Psoas muscle (tissue), 8 donors: ENCODE measurements around the gene APBA3. TPM values are rescaled to one million over a fixed set of nuclear protein-coding genes. Genes with fewer than 3 reads are reported as not detected.

ENCODE experiments used
- ATAC-seq, 4 donors: fragments of 200-7000 bp; cut with Tn5 transposase; one replicate each; pipeline ENCODE4 v1.9.1; 2020; ENCODE audit warnings: moderate library complexity in 3 of 4, mild to moderate bottlenecking in 2 of 4
- DNase-seq, 2 donors: peaks; one replicate each; pipeline ENCODE4 v3.0.0-alpha.2; 2020
- H3K27ac ChIP-seq: fragments of 200-600 bp; one replicate; pipeline ENCODE4 v1.8.0; 2022
- H3K27me3 ChIP-seq, 3 donors: fragments of 200-600 bp in 1 of 3; one replicate each; pipeline versions ENCODE4 v1.6.1 to v1.8.0; 2013 to 2022; ENCODE audit warnings: low read length in 2 of 3, mild to moderate bottlenecking in 2 of 3, moderate library complexity in 1 of 3; ENCODE audit not compliant: insufficient read depth in 3 of 3
- H3K36me3 ChIP-seq, 2 donors: fragments of 200-600 bp in 1 of 2; one replicate each; pipeline versions ENCODE4 v1.6.1 to v1.8.0; 2013 to 2022; ENCODE audit warnings: low read depth in 1 of 2, mild to moderate bottlenecking in 1 of 2, moderate library complexity in 1 of 2; ENCODE audit not compliant: insufficient read depth in 1 of 2
- H3K4me1 ChIP-seq: fragments of 200-600 bp; one replicate; pipeline ENCODE4 v1.8.0; 2022
- H3K4me3 ChIP-seq: fragments of 200-600 bp; one replicate; pipeline ENCODE4 v1.8.0; 2022; ENCODE audit warnings: mild to moderate bottlenecking
- H3K9me3 ChIP-seq: fragments of 200-600 bp; one replicate; pipeline ENCODE4 v1.8.0; 2022
- CTCF ChIP-seq: fragments of 200-600 bp; IDR thresholded peaks from one replicate; pipeline ENCODE4 v1.8.0; 2022; ENCODE audit warnings: antibody characterized with exemption
- WGBS, 3 donors: extraction: QIAGEN DNeasy Blood & Tissue Kit; methylation state at CpG; one replicate each; pipeline versions ENCODE4 v1.1.6 to v1.1.7; 2013; 5-methylcytosine and 5-hydroxymethylcytosine counted together
- intact Hi-C, 2 donors: fragments of 100-400 bp; cut with DNase I; formaldehyde crosslinking; loops; one replicate each; pipeline versions ENCODE4 v1.11.0 to v1.14.2; 2022
- polyA plus RNA-seq, 3 donors: library from polyadenylated mRNA; stranded (reverse); fragments of 200-250 nt; gene quantifications; one replicate each; pipeline ENCODE4 v1.2.3, GENCODE V29; 2013
- total RNA-seq, 4 donors: library from RNA; stranded (reverse); fragmentation: NEBNext Ultra II Directional in 2 of 4; extraction: Animal tissue kit (Norgen Biotek cat#: 25700) in 2 of 4; gene quantifications; one replicate each; pipeline versions ENCODE4 v1.2.1 to v1.2.4, GENCODE V29; 2021 to 2023
- donor health status: healthy with polysubstance abuse.
- donor health status: DM: no; HTN: no; CAD: no; lungs with moderate emphysema.
- donor health status: Bipolar disorder and iron deficiency.
- donor health status: healthy.
- donor health status: DM: yes; HTN: yes; CAD: no.
- donor health status: DM: no; HTN: no; CAD: no.
- donor health status: DM: no; HTN: no; CAD: no.
- donor health status: DM: yes; HTN: yes; CAD: no.

APBA3 gene
- total and polyA plus RNA-seq, 7 donors = 17.7 to 30.1 (median 19.4) TPM

- TF ChIP-seq CTCF = no peak
- DNase-seq = no peak
- Histone ChIP-seq H3K36me3 (no peaks in the 10 kb centered on the region), H3K4me1 (no peaks in the 10 kb centered on the region), H3K4me3 (no peak overlapping the region), H3K9me3 (no peaks in the 10 kb centered on the region), H3K27ac (no peak overlapping the region), H3K27me3 (peaks cover 0 to 69% (median 9%) of the 10 kb centered on the region in 3 donors)
- intact Hi-C loops = no loop called here
- no peak for ATAC-seq
- WGBS, 3 donors = 66 to 69% (median 67%) methylated on average over 23 to 24 of the region's 24 CpGs
These were observed 41.8 kb upstream of the APBA3 start for GRCh38 chr19:3803114-3803888.

- H3K9me3 ChIP-seq = no peaks in the 10 kb centered on the region
- no peaks in the 10 kb centered on the region for H3K4me1 ChIP-seq
- peak in 1 of 4 donors; percentile 22 for ATAC-seq
- no peak overlapping the region for H3K27ac ChIP-seq
- 2 to 3% (median 2%) methylated on average over 43 to 46 of the region's 46 CpGs for WGBS, 3 donors
- DNase-seq = no peak
- intact Hi-C loops = no loop called here
- no peaks in the 10 kb centered on the region for H3K36me3 ChIP-seq
- no peak for TF ChIP-seq CTCF
- peaks cover 0 to 69% (median 9%) of the 10 kb centered on the region in 3 donors for H3K27me3 ChIP-seq
- peak overlapping the region; percentile 15 for H3K4me3 ChIP-seq
These were observed 40.1 kb upstream of the APBA3 start for GRCh38 chr19:3801412-3802096.

- intact Hi-C loops = no loop called here
These were observed 39.5 kb upstream of the APBA3 start for GRCh38 chr19:3800996-3801395.

GRCh38 chr19:3798137-3798536 is 36.6 kb upstream of the APBA3 start:
- Histone ChIP-seq H3K27ac (no peak overlapping the region), H3K27me3 (peaks cover 0 to 40% (median 3%) of the 10 kb centered on the region in 3 donors), H3K36me3 (no peaks in the 10 kb centered on the region), H3K9me3 (no peaks in the 10 kb centered on the region), H3K4me1 (no peaks in the 10 kb centered on the region), H3K4me3 (no peak overlapping the region)
- ATAC-seq = no peak
- WGBS, 3 donors = 29 to 49% (median 45%) methylated on average over 6 of the region's 6 CpGs
- no peak for TF ChIP-seq CTCF
- DNase-seq = no peak
- intact Hi-C loops = no loop called here

More at GRCh38 chr19:3800996-3801395, 39.5 kb upstream of the APBA3 start:
- Histone ChIP-seq H3K4me1 (no peaks in the 10 kb centered on the region), H3K36me3 (no peaks in the 10 kb centered on the region), H3K9me3 (no peaks in the 10 kb centered on the region), H3K27ac (no peak overlapping the region), H3K4me3 (no peak overlapping the region), H3K27me3 (peaks cover 0 to 67% (median 9%) of the 10 kb centered on the region in 3 donors)
- WGBS, 3 donors = 24 to 31% (median 31%) methylated on average over 21 of the region's 21 CpGs
- DNase-seq (no peak), ATAC-seq (no peak)
- TF ChIP-seq CTCF = no peak
